HK-2 (cell line): Measurements from ENCODE around the gene ZBTB1.
"Not testable (repeated sequence)": the region's sequence is repeated elsewhere in the genome, so short reads cannot be mapped to it uniquely, and the experiment has no call there.

ENCODE experiments used
- DNase-seq: peaks from one replicate; pipeline ENCODE4 v3.0.0-alpha.2; 2018; ENCODE audit not compliant: unreplicated experiment

ZBTB1 gene

DNA sequence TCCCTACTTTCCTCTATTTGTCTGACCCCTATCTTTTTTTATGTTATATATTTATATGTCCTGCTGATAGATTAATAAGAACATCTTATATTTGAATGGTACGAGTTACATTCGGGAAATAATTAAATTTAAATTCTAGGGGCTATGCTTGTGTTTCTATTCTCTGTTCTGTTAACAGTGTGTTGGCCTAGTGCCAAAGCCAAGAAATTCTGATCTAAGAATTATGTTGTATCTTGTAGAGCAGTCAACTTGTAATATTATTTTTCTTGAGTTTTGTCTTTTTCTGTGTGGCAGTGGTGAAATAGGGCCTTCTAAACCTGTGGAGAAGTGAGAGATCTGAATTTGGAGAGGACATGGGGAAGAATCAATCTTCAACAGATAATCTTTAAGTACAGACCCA lies 27.0 kb downstream of the ZBTB1 start:
- no peak for DNase-seq

DNA sequence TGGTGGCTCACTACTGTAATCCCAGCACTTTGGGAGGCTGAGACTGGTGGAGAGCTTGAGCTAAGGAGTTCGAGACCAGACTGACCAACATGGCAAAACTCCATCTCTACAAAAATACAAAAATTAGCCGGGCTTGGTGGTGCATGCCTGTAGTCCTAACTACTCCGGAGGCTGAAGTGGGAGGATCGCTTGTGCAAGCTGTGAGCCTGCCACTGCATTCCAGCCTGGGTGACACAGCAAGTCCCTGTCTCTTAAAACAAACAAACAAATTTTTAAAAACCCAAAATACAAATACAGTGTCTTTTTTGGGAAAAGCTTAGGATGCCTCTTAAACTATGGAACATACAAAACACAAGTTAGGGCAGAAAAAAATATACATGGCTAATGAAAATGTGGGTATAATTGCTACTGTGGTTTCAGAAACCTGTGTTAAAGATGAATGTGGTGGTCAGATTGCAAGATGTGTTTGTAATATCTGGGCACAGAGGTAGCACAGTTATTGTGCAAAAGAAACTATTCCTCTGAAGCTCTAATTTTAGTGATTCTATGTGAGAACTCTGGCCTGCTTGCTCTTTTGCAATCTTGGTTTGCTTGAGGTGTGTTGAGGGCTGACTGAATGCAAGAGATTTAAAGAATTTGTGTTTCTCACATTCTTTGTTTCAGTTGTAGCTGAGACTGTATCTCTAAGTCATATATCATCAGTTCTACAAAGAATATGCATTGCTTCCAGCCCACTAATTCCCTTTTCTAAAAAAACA lies 32.1 kb downstream of the ZBTB1 start:
- DNase-seq, result no peak

DNA sequence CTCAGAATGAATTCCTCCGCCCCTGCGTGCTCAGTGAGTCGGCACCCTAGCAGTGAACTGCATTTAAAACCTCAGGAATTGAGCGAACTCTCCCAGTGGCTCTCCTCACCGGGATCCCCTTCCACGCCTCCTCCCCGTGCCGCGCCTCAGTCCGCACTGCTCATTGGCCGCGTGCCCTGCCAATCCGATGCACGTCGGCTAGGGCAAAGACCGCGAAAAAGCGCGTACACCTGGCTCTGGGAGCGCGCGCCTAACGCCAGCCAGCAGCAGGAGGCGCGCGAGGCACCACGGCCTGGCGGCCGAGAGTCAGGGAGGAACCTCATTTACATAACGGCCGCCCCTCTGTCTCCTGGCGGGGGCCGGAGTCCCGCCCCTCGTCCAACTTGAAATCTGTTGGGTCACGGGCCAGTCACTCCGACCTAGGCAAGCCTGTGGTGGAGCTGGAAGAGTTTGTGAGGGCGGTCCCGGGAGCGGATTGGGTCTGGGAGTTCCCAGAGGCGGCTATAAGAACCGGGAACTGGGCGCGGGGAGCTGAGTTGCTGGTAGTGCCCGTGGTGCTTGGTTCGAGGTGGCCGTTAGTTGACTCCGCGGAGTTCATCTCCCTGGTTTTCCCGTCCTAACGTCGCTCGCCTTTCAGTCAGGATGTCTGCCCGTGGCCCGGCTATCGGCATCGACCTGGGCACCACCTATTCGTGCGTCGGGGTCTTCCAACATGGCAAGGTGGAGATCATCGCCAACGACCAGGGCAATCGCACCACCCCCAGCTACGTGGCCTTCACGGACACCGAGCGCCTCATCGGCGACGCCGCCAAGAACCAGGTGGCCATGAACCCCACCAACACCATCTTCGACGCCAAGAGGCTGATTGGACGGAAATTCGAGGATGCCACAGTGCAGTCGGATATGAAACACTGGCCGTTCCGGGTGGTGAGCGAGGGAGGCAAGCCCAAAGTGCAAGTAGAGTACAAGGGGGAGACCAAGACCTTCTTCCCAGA lies 35.9 kb downstream of the ZBTB1 start, which contains the start of gene HSPA2:
Gene HSPA2 (plus strand): TSS at position 534 of the 995 bp plus-strand sequence. CDS start 109 bp downstream, at position 643.
- DNase-seq, result peak; percentile 99

DNA sequence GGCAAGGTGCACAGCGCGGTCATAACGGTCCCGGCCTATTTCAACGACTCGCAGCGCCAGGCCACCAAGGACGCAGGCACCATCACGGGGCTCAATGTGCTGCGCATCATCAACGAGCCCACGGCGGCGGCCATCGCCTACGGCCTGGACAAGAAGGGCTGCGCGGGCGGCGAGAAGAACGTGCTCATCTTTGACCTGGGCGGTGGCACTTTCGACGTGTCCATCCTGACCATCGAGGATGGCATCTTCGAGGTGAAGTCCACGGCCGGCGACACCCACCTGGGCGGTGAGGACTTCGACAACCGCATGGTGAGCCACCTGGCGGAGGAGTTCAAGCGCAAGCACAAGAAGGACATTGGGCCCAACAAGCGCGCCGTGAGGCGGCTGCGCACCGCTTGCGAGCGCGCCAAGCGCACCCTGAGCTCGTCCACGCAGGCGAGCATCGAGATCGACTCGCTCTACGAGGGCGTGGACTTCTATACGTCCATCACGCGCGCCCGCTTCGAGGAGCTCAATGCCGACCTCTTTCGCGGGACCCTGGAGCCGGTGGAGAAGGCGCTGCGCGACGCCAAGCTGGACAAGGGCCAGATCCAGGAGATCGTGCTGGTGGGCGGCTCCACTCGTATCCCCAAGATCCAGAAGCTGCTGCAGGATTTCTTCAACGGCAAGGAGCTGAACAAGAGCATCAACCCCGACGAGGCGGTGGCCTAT lies 36.8 kb downstream of the ZBTB1 start:
- no peak for DNase-seq

DNA sequence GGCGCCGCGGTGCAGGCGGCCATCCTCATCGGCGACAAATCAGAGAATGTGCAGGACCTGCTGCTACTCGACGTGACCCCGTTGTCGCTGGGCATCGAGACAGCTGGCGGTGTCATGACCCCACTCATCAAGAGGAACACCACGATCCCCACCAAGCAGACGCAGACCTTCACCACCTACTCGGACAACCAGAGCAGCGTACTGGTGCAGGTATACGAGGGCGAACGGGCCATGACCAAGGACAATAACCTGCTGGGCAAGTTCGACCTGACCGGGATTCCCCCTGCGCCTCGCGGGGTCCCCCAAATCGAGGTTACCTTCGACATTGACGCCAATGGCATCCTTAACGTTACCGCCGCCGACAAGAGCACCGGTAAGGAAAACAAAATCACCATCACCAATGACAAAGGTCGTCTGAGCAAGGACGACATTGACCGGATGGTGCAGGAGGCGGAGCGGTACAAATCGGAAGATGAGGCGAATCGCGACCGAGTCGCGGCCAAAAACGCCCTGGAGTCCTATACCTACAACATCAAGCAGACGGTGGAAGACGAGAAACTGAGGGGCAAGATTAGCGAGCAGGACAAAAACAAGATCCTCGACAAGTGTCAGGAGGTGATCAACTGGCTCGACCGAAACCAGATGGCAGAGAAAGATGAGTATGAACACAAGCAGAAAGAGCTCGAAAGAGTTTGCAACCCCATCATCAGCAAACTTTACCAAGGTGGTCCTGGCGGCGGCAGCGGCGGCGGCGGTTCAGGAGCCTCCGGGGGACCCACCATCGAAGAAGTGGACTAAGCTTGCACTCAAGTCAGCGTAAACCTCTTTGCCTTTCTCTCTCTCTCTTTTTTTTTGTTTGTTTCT lies 37.6 kb downstream of the ZBTB1 start:
- DNase-seq, result no peak

DNA sequence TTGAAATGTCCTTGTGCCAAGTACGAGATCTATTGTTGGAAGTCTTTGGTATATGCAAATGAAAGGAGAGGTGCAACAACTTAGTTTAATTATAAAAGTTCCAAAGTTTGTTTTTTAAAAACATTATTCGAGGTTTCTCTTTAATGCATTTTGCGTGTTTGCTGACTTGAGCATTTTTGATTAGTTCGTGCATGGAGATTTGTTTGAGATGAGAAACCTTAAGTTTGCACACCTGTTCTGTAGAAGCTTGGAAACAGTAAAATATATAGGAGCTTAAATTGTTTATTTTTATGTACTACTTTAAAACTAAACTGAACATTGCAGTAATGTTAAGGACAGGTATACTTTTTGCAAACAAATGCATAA lies 38.2 kb downstream of the ZBTB1 start:
- no peak for DNase-seq

DNA sequence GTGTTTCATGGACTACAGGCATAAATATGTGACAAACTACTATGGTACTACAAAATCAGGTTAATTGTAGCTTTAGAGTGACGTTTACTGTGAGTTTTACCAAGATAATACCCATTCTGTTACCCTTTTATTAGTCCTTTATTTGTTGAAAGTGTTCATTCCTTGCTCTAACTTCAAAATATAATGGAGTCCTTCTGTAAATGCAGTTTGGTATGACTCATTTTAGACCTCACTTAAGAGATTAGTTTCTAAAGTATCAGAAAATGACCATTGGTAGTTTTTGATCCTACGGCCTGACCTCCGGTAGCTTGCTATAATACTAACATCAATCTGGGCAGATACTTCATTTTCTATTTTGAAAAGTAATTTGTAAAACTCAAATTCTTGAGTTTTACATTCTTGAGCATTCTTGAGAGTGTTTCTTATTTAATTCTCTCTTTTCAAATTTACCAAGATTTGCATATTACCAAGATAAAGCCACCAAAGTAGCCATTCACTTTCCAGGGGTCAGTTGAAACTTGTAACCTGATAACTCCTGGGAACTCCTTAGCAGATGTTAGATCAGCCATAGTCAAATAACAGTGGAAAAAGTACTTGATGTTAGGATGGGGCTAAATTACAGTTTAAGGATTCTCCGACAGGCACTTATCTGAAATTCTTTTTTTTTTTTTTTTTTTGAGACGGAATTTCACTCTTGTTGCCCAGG lies 40.2 kb downstream of the ZBTB1 start:
- no peak for DNase-seq

DNA sequence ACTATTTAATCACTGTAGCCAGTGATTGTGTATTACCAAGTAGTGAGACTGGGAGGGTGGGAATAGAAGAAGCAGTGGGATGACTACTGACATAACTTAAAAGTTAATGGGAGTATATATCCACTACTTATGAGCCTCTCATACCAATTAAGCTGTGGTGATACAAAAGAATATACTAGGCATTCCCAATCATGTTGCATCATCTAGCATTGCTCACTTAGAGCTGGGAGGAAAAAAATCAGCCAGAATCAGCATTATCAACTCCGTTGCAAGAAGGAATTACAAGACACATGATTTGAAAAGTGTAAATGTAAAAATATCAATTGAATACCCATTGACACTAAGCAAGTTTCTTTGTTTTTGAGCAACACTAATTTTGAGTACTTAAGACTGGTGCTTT lies 44.4 kb downstream of the ZBTB1 start:
- no peak for DNase-seq

DNA sequence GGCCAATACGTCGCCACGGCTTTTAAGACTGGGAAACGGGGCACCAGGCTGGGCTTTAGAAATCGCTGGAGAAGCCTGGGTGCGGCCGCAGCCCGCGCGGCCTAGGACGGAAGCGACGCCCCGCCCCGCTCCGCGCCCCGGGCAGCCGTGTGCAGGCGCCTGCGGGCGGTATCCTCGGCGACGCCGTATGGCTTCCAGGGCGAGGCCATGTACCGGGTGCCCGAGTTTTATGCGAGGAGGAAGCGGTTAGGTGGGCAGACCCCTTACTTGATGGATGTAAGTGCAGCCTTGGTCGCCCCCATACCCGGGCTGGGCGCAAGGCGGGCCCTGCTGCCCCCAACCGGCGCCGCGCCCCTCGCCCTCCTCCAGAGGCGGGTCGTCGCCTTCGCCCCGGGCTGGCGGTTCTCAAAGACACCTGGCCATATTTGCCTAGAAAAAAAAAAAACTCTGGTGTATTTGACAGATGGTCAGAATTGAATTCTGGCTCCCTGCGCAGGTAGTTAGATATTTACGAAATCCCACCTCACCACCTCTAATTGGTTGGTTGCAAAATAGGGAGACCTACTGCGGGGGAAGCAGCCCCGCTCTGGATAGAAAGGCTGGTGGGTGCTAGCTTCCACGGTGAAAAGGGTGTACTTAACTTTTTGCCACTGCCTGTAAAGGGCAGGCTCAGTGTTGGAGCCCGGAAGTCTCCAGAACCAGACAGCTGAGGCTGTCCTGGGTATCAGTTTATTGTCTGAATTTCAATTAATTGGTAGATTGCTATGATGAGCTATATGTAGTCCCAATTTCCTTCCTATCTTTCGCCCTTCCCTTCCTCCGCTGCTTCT lies 45.4 kb downstream of the ZBTB1 start, which contains the start of gene PPP1R36:
Gene PPP1R36 (plus strand): TSS at position 171 of the 830 bp plus-strand sequence. CDS start 37 bp downstream, at position 208.
- no peak for DNase-seq

DNA sequence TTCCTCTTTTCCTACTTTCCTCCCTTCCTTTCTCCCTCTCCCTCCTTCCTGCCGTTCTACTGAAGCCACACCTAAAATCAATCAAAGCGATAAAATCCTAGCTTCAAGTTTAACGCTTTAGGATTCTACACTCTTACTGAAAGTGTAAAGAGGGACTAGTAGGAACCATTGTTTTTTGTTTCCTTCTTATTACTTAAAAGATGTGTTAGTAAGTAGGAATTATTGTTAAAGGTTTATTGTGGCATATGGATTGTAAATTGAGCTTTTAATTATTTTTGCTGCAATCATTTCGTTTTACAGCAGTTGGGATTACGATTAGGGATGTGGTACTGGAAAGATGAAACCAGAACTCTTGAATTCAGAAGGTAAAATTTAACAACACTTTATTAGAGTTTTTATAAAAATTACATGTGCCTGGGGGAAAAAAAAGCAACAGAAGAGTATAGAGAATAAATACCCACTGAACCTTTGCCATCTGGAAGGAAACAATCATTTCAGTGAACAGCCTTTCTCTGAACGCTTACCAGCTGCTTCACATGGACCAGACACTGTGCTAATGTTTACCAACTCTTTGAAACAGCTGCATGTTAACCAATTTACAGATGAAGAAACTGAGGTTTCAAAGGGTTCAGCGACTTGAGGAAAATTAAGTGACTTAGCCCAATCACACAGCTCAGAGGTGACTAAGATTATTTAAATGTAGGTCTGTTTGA lies 46.2 kb downstream of the ZBTB1 start:
- DNase-seq, result no peak

DNA sequence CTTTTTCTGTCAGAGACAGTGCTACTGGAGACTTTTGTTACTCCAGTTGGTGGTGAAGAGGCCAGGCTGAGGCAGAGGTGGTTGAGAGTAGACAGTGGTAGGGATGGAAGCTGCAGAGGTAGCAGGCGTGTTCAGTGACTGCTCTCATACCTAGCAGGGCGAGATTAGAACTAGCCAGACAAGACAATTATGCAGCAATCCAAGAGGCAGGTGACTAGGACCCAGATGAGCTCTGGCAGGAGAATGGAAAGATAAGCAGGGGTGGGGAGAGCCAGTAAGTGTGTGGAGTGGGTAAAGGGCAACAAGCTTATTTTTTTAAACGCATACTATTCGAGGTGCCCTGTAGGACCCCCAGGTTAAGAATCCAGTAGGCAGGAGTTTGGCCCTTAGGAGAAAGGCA lies 50.0 kb downstream of the ZBTB1 start:
- no peak for DNase-seq

DNA sequence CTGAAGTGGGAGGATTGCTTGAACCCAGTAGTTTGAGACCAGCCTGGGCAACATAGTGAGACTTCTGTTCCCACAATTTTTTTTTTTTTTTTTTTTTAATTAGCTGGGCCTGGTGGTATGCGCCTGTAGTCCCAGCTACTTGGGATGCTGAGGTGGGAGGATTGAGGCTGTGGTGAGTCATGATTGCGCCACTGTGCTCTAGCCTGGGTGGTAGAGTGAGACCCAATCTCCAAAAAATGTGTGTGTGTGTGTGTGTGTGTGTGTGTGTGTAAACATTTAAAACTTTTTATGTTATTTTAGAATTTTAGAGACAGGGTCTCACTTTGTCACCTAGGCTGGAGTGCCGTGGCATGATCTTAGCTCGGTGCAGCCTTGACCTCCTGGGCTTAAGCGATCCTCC lies 52.0 kb downstream of the ZBTB1 start:
- DNase-seq, result no peak

DNA sequence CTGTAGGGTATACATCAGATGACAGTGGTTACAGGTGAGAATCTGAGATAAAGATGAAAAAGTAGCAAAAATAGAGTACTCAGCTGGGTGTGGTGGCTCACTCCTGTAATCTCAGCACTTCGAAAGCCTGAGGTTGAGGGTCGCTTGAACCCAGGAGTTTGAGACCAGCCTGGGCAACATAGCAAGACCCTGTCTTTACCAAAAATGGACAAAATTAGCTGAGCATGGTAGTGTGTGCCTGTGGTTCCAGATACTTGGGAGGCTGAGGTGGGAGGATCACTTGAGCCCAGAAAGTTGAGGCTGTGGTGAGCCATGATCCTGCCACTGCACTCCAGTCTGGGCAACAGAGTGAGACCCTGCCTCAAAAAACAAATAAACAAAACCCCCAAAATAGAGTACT lies 53.6 kb downstream of the ZBTB1 start:
- not testable (repeated sequence) for DNase-seq

DNA sequence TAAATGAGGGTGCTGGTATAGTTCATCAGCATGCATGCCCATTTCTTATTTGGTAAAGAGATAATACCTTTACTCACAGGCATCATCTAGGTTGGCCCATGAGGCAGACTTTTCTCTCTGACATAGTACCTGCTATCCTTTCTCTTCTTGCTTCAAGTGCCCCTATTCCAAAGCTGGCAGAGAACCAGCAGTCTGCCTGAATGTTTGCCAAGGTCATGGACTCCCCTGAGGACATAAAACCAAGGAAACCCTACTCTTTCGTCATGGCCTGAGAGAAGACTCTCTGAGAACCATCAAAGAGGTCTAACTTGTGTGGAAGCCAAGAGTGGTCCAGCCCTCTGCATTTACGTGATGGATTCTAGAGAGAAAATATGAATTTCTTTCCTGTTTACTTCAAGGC lies 57.1 kb downstream of the ZBTB1 start:
- DNase-seq, result no peak

DNA sequence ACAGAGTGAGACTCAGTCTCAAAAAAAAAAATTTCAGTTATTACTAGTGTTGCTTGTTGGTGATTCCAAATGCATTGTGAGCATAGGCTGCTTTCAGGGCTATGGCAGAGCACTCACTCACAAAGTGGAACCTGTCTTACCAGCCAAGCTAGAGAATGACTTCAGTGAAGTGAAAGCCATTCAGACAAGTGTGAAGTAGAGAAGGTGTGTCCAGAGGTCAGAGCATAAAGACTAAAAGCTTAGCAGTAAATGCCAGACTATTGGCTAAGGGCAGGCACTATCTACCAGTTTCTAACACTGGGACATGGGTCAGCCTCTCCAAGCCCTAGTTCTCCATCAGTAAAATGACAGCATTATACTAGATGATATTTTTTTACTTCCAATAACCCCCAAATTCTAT lies 57.9 kb downstream of the ZBTB1 start:
- DNase-seq, result no peak

DNA sequence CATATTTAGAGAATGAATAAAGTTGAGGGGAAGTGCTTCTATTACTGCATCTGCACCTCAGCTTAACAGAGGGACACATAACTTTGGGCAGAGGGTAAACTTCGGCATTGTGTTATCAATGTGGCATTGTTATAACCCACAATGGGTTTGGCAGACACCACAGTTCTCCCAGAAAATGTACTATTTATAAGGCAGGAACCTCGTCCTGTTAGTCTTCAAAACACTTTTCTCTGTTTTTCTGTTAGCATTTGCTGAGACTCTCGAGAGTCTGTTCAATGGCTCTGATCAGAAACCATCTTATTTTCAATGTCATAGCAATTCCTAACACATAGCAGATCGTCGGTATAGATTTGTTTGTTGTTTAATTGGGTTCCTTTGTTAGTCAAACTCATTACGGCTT lies 59.1 kb downstream of the ZBTB1 start:
- DNase-seq, result no peak

DNA sequence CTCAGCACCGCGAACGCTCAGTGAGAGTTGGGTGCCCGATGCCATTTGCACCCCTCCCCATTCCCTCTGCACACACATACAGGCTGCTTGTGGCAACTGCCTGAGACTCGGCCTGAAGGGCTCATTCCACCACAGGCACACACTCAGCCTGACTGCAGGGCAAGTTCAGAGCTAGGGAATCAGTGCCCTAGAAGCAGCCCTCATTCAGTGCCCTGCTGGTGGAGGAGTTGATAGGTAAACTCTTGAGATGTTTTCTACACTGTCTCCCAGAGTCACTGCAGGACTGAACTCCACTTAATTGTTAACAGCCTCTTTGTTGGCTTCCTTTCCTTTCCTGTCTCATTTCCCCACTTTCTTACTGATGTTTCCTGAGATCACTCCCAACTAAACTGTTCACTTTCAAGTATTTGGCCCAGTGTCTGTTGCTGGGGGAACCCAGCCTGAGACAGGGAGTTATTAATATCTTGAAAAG lies 62.1 kb downstream of the ZBTB1 start:
- DNase-seq, result no peak

DNA sequence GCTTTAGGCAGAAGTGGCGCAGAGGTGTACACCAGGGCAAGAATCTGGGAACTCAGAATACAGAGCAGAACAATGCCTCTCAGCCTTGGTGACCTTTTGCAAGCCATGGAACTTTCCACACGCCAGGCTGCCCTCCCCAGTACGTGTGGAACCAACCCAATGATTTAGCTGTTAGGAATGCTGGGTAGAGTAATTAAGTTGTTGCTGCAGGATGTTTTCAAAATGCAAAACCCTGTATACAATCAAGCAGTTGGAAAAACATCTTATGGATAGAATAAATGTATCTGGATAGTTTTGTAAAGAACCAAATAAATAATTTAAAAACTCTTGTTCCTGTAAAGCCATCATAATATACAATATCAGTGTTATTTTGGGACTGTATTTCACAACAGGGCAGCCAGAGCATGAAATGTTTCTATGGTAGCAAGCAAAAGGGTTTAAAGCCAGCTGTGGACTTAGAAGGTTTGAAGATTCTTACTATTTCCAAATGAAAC lies 64.6 kb downstream of the ZBTB1 start:
- no peak for DNase-seq

DNA sequence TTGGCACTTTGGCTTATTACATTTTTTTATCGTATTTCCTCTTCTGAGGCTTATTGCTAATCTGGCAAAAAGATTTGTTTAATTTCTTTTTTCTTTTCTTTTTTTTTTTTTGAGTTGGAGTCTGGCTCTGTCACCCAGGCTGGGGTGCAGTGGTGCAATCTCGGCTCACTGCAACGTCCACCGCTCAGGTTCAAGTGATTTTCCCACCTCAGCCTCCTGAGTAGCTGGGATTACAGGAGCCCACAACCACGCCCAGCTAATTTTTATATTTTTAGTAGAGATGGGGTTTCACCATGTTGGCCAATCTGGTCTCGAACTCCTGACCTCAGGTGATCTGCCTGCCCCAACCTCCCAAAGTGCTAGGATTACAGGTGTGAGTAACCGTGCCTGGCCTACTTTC lies 65.1 kb downstream of the ZBTB1 start:
- DNase-seq, result not testable (repeated sequence)
